IMR-90 (cell line): Measurements from ENCODE around the gene CCDC120. TPM values are rescaled to one million over a fixed set of nuclear protein-coding genes. Genes with fewer than 3 reads are reported as not detected.

Source experiments
- ATAC-seq: fragments of 200-7000 bp; cut with Tn5 transposase; 2 replicates; pipeline ENCODE4 v1.9.1; 2020; ENCODE audit warnings: low read depth, mild to moderate bottlenecking, moderate library complexity
- BruUV-seq: library from RNA; stranded (reverse); fragments of 400-500 nt; replicated peaks from 2 replicates; lab custom pipeline; 2021; lab: Mats Ljungman, UMichigan
- CTCF ChIA-PET: fragments of 300-600 bp; formaldehyde crosslinking; extraction: SDS; loops from one replicate; lab custom pipeline; 2021; ENCODE audit warnings: antibody characterized with exemption; lab: Yijun Ruan, JAX
- POLR2A ChIA-PET: fragments of 300-600 bp; sonication (Branson Sonifier 250); formaldehyde crosslinking; loops from one replicate; lab custom pipeline; 2022; ENCODE audit warnings: antibody characterized with exemption; ENCODE audit not compliant: unreplicated experiment; lab: Charles Lee
- DNase-seq: peaks from one replicate; pipeline ENCODE4 v3.0.0; 2013
- H2AFZ ChIP-seq: replicated peaks from 2 replicates; pipeline ENCODE3; 2013; ENCODE audit warnings: low read length, mild to moderate bottlenecking; ENCODE audit not compliant: poor library complexity
- H2AK5ac ChIP-seq: 2 replicates; pipeline ENCODE4 v1.6.1; 2013; ENCODE audit warnings: low read depth, low read length, inconsistent platforms
- H2AK9ac ChIP-seq: replicated peaks from 2 replicates; pipeline ENCODE3; 2013; ENCODE audit warnings: mild to moderate bottlenecking, low read depth, low read length, moderate library complexity; ENCODE audit not compliant: poor library complexity
- H2BK120ac ChIP-seq: 2 replicates; pipeline ENCODE4 v1.6.1; 2013; ENCODE audit warnings: low read depth, low read length, inconsistent platforms
- H2BK15ac ChIP-seq: 3 replicates; pipeline ENCODE4 v1.6.1; 2013; ENCODE audit warnings: low read depth, low read length, inconsistent platforms
- H2BK20ac ChIP-seq: 2 replicates; pipeline ENCODE4 v1.6.1; 2013; ENCODE audit warnings: low read depth, mild to moderate bottlenecking, inconsistent platforms, low read length, moderate library complexity
- H2BK5ac ChIP-seq: 2 replicates; pipeline ENCODE4 v1.6.1; 2013; ENCODE audit warnings: mild to moderate bottlenecking, low read depth, low read length, inconsistent platforms; ENCODE audit not compliant: poor library complexity, severe bottlenecking
- H3K14ac ChIP-seq: replicated peaks from 2 replicates; pipeline ENCODE4 v1.6.1; 2013; ENCODE audit warnings: low read depth, low read length, inconsistent platforms
- H3K18ac ChIP-seq: 2 replicates; pipeline ENCODE4 v1.6.1; 2013; ENCODE audit warnings: low read depth, low read length, control low read depth
- H3K23ac ChIP-seq: 2 replicates; pipeline ENCODE4 v1.6.1; 2013; ENCODE audit warnings: low read depth, low read length, inconsistent platforms
- H3K27ac ChIP-seq: 2 replicates; pipeline ENCODE4 v1.5.1; 2013; ENCODE audit warnings: mild to moderate bottlenecking, control low read depth, low read length; ENCODE audit not compliant: insufficient read depth
- H3K27me3 ChIP-seq: 2 replicates; pipeline ENCODE4 v1.6.1; 2013; ENCODE audit warnings: low read length; ENCODE audit not compliant: control insufficient read depth, insufficient read depth
- H3K36me3 ChIP-seq: 2 replicates; pipeline ENCODE4 v1.6.1; 2013; ENCODE audit warnings: low read length, mixed read lengths; ENCODE audit not compliant: control insufficient read depth, insufficient read depth
- H3K4ac ChIP-seq: 2 replicates; pipeline ENCODE4 v1.6.1; 2013; ENCODE audit warnings: low read depth, low read length, inconsistent platforms
- H3K4me1 ChIP-seq: 2 replicates; pipeline ENCODE4 v1.6.1; 2013; ENCODE audit warnings: low read length, mixed read lengths; ENCODE audit not compliant: control insufficient read depth, insufficient read depth
- H3K4me2 ChIP-seq: 2 replicates; pipeline ENCODE4 v1.6.1; 2013; ENCODE audit warnings: low read depth, mild to moderate bottlenecking, control low read depth, low read length, moderate library complexity
- H3K4me3 ChIP-seq: 2 replicates; pipeline ENCODE4 v1.5.1; 2013; ENCODE audit warnings: low read depth, mild to moderate bottlenecking, control low read depth, low read length, moderate library complexity; ENCODE audit not compliant: insufficient read depth
- H3K56ac ChIP-seq: 2 replicates; pipeline ENCODE4 v1.6.1; 2013; ENCODE audit warnings: low read length, inconsistent platforms; ENCODE audit not compliant: insufficient read depth; ENCODE audit errors: extremely low read depth
- H3K79me1 ChIP-seq, 2 experiments: 2 replicates each; pipeline ENCODE4 v1.6.1; 2013; ENCODE audit warnings: low read length in 2 of 2, inconsistent platforms in 1 of 2, low read depth in 1 of 2
- H3K9ac ChIP-seq: 2 replicates; pipeline ENCODE4 v1.6.1; 2013; ENCODE audit warnings: low read depth, low read length, control low read depth
- H3K9me1 ChIP-seq: 2 replicates; pipeline ENCODE4 v1.6.1; 2013; ENCODE audit warnings: low read length, inconsistent platforms; ENCODE audit not compliant: insufficient read depth
- H3K9me3 ChIP-seq: 2 replicates; pipeline ENCODE4 v1.6.1; 2013; ENCODE audit warnings: low read length; ENCODE audit not compliant: control insufficient read depth, insufficient read depth
- H4K20me1 ChIP-seq: 2 replicates; pipeline ENCODE4 v1.6.1; 2013; ENCODE audit warnings: low read length, inconsistent platforms; ENCODE audit not compliant: insufficient read depth
- H4K5ac ChIP-seq: 2 replicates; pipeline ENCODE4 v1.6.1; 2013; ENCODE audit warnings: mild to moderate bottlenecking, low read depth, low read length, control low read depth
- H4K8ac ChIP-seq, 2 experiments: 2 replicates each; pipeline ENCODE4 v1.6.1; 2013; ENCODE audit warnings: low read depth in 2 of 2, low read length in 2 of 2, control low read depth in 1 of 2, inconsistent platforms in 1 of 2
- H4K91ac ChIP-seq: 2 replicates; pipeline ENCODE4 v1.6.1; 2013; ENCODE audit warnings: low read depth, low read length, inconsistent platforms; ENCODE audit not compliant: insufficient read depth
- FOS ChIP-seq: fragments of 150-350 bp; IDR thresholded peaks from 2 replicates; pipeline ENCODE4 v1.6.1; 2016; ENCODE audit warnings: low read depth, low read length
- MXI1 ChIP-seq: IDR thresholded peaks from 2 replicates; pipeline ENCODE4 v1.6.1; 2012; ENCODE audit warnings: low read depth, mild to moderate bottlenecking, low read length, moderate library complexity, borderline replicate concordance
- NFE2L2 ChIP-seq: fragments of 150-350 bp; IDR thresholded peaks from 2 replicates; pipeline ENCODE4 v1.6.1; 2016; ENCODE audit warnings: low read depth, mild to moderate bottlenecking, low read length
- WGBS, 2 experiments: methylation state at CpG; one replicate each; pipeline versions ENCODE4 v1.1.5 to v1.1.7; 2013; ENCODE audit warnings: missing lambda C conversion rate in 2 of 2; ENCODE audit not compliant: insufficient read length in 1 of 2; ENCODE audit errors: extremely low coverage in 2 of 2; 5-methylcytosine and 5-hydroxymethylcytosine counted together
- dilution Hi-C: fragments of 300-500 bp; cut with HindIII; formaldehyde crosslinking; loops from one replicate; pipeline ENCODE4 v1.14.3; 2018; ENCODE audit warnings: low sequenced_read_pairs; ENCODE audit not compliant: unreplicated experiment
- in situ Hi-C: fragments of 300-500 bp; cut with MboI; formaldehyde crosslinking; loops from 3 replicates; pipeline ENCODE4 v1.14.3; 2019; ENCODE audit warnings: low sequenced_read_pairs, inconsistent platforms, mixed read lengths
- intact Hi-C: fragments of 100-400 bp; cut with micrococcal nuclease; formaldehyde crosslinking; loops from 2 replicates; pipeline ENCODE4 v1.10.0; 2022
- polyA plus RNA-seq, 3 experiments: library from polyadenylated mRNA; depleted of rRNA; stranded (reverse); fragments of >200 nt; gene quantifications; 2 replicates each; pipeline ENCODE4 v1.2.3, GENCODE V29; 2012; ENCODE audit warnings: low replicate concordance in 1 of 3
- total RNA-seq: library from RNA; depleted of rRNA; stranded (reverse); fragments of >200 nt; gene quantifications from 2 replicates; pipeline ENCODE4 v1.2.3, GENCODE V29; 2012
- TF ChIP-seq, protein P1 (sequence below): conservative IDR thresholded peaks from 2 replicates; pipeline ENCODE4 v1.5.1; 2012; ENCODE audit warnings: mild to moderate bottlenecking, low read depth, low read length, improper control_type of control experiment

CCDC120 gene
- total and polyA plus RNA-seq, 2 of the 4 experiments (the other 2 are of a cell fraction), result 0.18 to 2.0 TPM

GRCh38 chrX:49100704-49101628 is 42.2 kb downstream of the CCDC120 start:
- DNase-seq (peak; percentile 89), ATAC-seq (peak; percentile 97)
- no peaks in the 10 kb centered on the region for H3K9me3 ChIP-seq
- peak overlapping the region; percentile 47; the same call in 1 of the 2 replicates for H3K27ac ChIP-seq
- H2BK20ac ChIP-seq, result no peak overlapping the region
- ChIA-PET CTCF (no interaction called here), POLR2A (no interaction called here)
- no peaks in the 10 kb centered on the region for H3K27me3 ChIP-seq
- dilution Hi-C loops (no loop called here), in situ Hi-C loops (no loop called here), intact Hi-C loops (no loop called here)
- peak overlapping the region; percentile 48; the same call in 1 of the 2 replicates for H3K4ac ChIP-seq
- peak overlapping the region; percentile 93 for H3K4me2 ChIP-seq
- TF ChIP-seq MXI1 (peak; percentile 51; the same call in 1 of the 2 replicates), NFE2L2 (no peak), FOS (peak; percentile 25; the same call in 1 of the 2 replicates)
- TF ChIP-seq, protein P1, sequence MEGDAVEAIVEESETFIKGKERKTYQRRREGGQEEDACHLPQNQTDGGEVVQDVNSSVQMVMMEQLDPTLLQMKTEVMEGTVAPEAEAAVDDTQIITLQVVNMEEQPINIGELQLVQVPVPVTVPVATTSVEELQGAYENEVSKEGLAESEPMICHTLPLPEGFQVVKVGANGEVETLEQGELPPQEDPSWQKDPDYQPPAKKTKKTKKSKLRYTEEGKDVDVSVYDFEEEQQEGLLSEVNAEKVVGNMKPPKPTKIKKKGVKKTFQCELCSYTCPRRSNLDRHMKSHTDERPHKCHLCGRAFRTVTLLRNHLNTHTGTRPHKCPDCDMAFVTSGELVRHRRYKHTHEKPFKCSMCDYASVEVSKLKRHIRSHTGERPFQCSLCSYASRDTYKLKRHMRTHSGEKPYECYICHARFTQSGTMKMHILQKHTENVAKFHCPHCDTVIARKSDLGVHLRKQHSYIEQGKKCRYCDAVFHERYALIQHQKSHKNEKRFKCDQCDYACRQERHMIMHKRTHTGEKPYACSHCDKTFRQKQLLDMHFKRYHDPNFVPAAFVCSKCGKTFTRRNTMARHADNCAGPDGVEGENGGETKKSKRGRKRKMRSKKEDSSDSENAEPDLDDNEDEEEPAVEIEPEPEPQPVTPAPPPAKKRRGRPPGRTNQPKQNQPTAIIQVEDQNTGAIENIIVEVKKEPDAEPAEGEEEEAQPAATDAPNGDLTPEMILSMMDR, result no peak
- peak overlapping the region; percentile 95 for H3K4me3 ChIP-seq
- peak overlapping the region; percentile 27; the same call in 1 of the 2 replicates for H3K14ac ChIP-seq
- H2AK9ac ChIP-seq, result peak overlapping the region; percentile 90
- H2AK5ac ChIP-seq, result 0 out of 2 replicates have a peak overlapping the region, but pooled peaks have one; percentile 20
- peak overlapping the region; percentile 66 for H3K9ac ChIP-seq
- no peak overlapping the region for H2BK120ac ChIP-seq
- H4K91ac ChIP-seq, result peak overlapping the region; percentile 24; the same call in 1 of the 2 replicates
- H3K9me1 ChIP-seq, result no peaks in the 10 kb centered on the region
- no peak overlapping the region for H2BK15ac ChIP-seq
- H3K36me3 ChIP-seq, result no peaks in the 10 kb centered on the region
- H4K20me1 ChIP-seq, result no peaks in the 10 kb centered on the region
- H4K5ac ChIP-seq, result peak overlapping the region; percentile 60; the same call in 1 of the 2 replicates
- H3K18ac ChIP-seq, result no peak overlapping the region
- H3K4me1 ChIP-seq, result no peaks in the 10 kb centered on the region
- WGBS, 2 experiments, result 40% methylated on average over 16 of the region's 74 CpGs; no CpG with 5 or more reads in 1 of the 2 experiments
- peak overlapping the region; percentile 96 for H2AFZ ChIP-seq
- no peak overlapping the region for H3K56ac ChIP-seq
- no peaks in the 10 kb centered on the region for H3K79me1 ChIP-seq
- H2BK5ac ChIP-seq, result no peak overlapping the region
- H4K8ac ChIP-seq, result peak overlapping the region; percentile 69 to 86; a peak in 3 of 4 replicates
- H3K23ac ChIP-seq, result peak overlapping the region; percentile 16; the same call in 1 of the 2 replicates
- BruUV-seq, result no TSS peak
